ENCODE results near the gene RHBDD2.

RHBDD2 gene

DNA sequence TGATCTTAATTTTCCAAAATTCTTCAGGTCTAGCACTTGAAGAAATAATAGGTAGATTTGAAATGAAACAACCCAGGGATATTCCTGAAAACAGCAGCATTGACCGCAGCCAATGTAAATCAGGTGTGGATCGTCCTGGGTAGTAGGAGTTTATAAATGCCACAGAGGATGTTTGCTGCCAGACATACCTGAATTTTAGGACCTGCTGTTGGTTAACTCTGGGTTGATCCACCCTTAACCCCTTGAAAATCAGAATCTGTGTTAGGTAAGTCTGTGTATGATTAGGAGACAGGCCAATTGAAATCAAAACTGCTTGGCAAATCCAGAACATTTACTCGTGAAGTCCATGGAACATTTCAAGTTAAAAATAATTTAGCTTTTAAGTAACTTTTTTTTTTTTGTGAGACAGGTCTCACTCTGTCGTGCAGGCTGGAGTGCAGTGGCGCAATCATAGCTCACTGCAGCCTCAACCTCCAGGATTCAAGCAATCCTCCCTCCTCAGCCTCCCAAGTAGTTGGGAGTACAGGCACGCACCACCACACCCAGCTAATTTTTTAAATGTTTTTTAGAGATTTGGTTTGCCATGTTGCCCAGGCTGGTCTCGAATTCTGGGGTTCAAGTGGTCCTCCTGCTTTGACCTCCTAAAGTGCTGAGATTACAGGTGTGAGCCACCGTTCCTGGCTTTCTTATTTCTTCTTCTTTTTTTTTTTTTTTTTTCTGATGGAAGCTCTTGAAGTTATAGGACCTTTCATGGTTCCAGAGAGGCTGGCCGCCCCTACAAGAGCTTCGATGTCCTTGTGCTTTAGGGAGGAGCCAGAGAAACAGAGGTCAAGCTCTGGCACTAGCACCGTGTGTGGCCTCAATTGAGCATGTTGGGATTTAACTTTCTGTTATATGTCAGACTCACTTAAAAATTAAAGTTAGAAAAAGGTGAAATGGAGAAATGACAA lies 38.1 kb downstream of the RHBDD2 start:
- Histone ChIP-seq H3K9me3 (ENCODE audit: low read length) (no peaks in the 10 kb centered on the region), H3K4me2 (ENCODE audit: low read length) (peak overlapping the region; percentile 90), H3K79me2 (ENCODE audit: insufficient read depth, low read length) (peaks cover 4% of the 10 kb centered on the region; the same call in 1 of the 2 replicates), H4K20me1 (ENCODE audit: insufficient read depth, low read length) (no peaks in the 10 kb centered on the region), H3K36me3 (ENCODE audit: insufficient read depth, low read length) (no peaks in the 10 kb centered on the region; the same call in 1 of the 2 replicates), H3K9ac (ENCODE audit: low read length) (no peak overlapping the region), H3F3A (ENCODE audit: insufficient read depth, low read length) (no peaks in the 10 kb centered on the region), H2AFZ (ENCODE audit: low read length) (no peak overlapping the region), H3K27me3 (ENCODE audit: insufficient read depth, low read length) (no peaks in the 10 kb centered on the region), H3K27ac (ENCODE audit: low read depth, low read length, poor library complexity, severe bottlenecking) (no peak overlapping the region), H3K4me3 (ENCODE audit: low read depth, low read length, poor library complexity, severe bottlenecking) (peak overlapping the region; percentile 78), H3K4me1 (ENCODE audit: insufficient read depth, low read length, severe bottlenecking) (peaks cover 22% of the 10 kb centered on the region), H3K9me2 (ENCODE audit: low read depth, low read length) (no peaks in the 10 kb centered on the region)
- no peak for TF ChIP-seq CTCF (IDR thresholded peaks at IDR 0.05; ENCODE audit: low read length)
- TF ChIP-seq EZH2 (IDR thresholded peaks at IDR 0.05; ENCODE audit: borderline replicate concordance, low read length) = no peak

- Histone ChIP-seq H2AFZ (ENCODE audit: low read length) (no peak overlapping the region), H3K9ac (ENCODE audit: low read length) (no peak overlapping the region), H4K20me1 (ENCODE audit: insufficient read depth, low read length) (no peaks in the 10 kb centered on the region), H3K27ac (ENCODE audit: low read depth, low read length, poor library complexity, severe bottlenecking) (no peak overlapping the region), H3K36me3 (ENCODE audit: insufficient read depth, low read length) (no peaks in the 10 kb centered on the region; the same call in 1 of the 2 replicates), H3K79me2 (ENCODE audit: insufficient read depth, low read length) (peaks cover 4% of the 10 kb centered on the region; the same call in 1 of the 2 replicates), H3K9me2 (ENCODE audit: low read depth, low read length) (no peaks in the 10 kb centered on the region), H3K9me3 (ENCODE audit: low read length) (no peaks in the 10 kb centered on the region), H3K27me3 (ENCODE audit: insufficient read depth, low read length) (no peaks in the 10 kb centered on the region), H3F3A (ENCODE audit: insufficient read depth, low read length) (no peaks in the 10 kb centered on the region), H3K4me2 (ENCODE audit: low read length) (no peak overlapping the region), H3K4me3 (ENCODE audit: low read depth, low read length, poor library complexity, severe bottlenecking) (no peak overlapping the region), H3K4me1 (ENCODE audit: insufficient read depth, low read length, severe bottlenecking) (peaks cover 12% of the 10 kb centered on the region)
- TF ChIP-seq EZH2 (IDR thresholded peaks at IDR 0.05; ENCODE audit: borderline replicate concordance, low read length) = no peak
- no peak for TF ChIP-seq CTCF (IDR thresholded peaks at IDR 0.05; ENCODE audit: low read length)
Measured at GRCh38 chr7:75920431-75921161, 41.8 kb downstream of the RHBDD2 start.

GRCh38 chr7:75921479-75921878 lies 42.6 kb downstream of the RHBDD2 start:
- Histone ChIP-seq H3K27ac (ENCODE audit: low read depth, low read length, poor library complexity, severe bottlenecking) (no peak overlapping the region), H3F3A (ENCODE audit: insufficient read depth, low read length) (no peaks in the 10 kb centered on the region), H3K9me2 (ENCODE audit: low read depth, low read length) (no peaks in the 10 kb centered on the region), H3K36me3 (ENCODE audit: insufficient read depth, low read length) (no peaks in the 10 kb centered on the region; the same call in 1 of the 2 replicates), H3K4me3 (ENCODE audit: low read depth, low read length, poor library complexity, severe bottlenecking) (no peak overlapping the region), H4K20me1 (ENCODE audit: insufficient read depth, low read length) (no peaks in the 10 kb centered on the region), H3K4me1 (ENCODE audit: insufficient read depth, low read length, severe bottlenecking) (peaks cover 3% of the 10 kb centered on the region), H3K9ac (ENCODE audit: low read length) (no peak overlapping the region), H3K27me3 (ENCODE audit: insufficient read depth, low read length) (no peaks in the 10 kb centered on the region), H3K4me2 (ENCODE audit: low read length) (no peak overlapping the region), H2AFZ (ENCODE audit: low read length) (no peak overlapping the region), H3K9me3 (ENCODE audit: low read length) (no peaks in the 10 kb centered on the region), H3K79me2 (ENCODE audit: insufficient read depth, low read length) (peaks cover 4% of the 10 kb centered on the region; the same call in 1 of the 2 replicates)
- no peak for TF ChIP-seq CTCF (IDR thresholded peaks at IDR 0.05; ENCODE audit: low read length)
- no peak for TF ChIP-seq EZH2 (IDR thresholded peaks at IDR 0.05; ENCODE audit: borderline replicate concordance, low read length)

All from OCI-LY1 (cell line).